SK-N-SH (cell line): ENCODE results near the gene ATP6V1G2. TPM values are rescaled to one million over a fixed set of nuclear protein-coding genes. Genes with fewer than 3 reads are reported as not detected.

Experiments
- CTCF ChIA-PET: fragments of 300-600, 350-600 bp; formaldehyde crosslinking; extraction: SDS; loops from one replicate; lab custom pipeline; 2021; lab: Yijun Ruan, JAX
- POLR2A ChIA-PET: fragments of 350-600 bp; sonication (Branson Sonifier 250); formaldehyde crosslinking; extraction: SDS; loops from one replicate; lab custom pipeline; 2020; ENCODE audit warnings: antibody characterized with exemption, inconsistent platforms; lab: Yijun Ruan, JAX
- DNase-seq: peaks from one replicate; pipeline ENCODE4 v3.0.0; 2012
- H2AFZ ChIP-seq: fragments of 200-600 bp; sonication (generic); 2 replicates; pipeline ENCODE4 v1.8.1; 2016; ENCODE audit warnings: antibody characterized with exemption, mild to moderate bottlenecking, low read depth
- H3F3A ChIP-seq: fragments of 200-600 bp; sonication (generic); replicated peaks from 2 replicates; pipeline ENCODE3; 2016; ENCODE audit warnings: antibody characterized with exemption, mild to moderate bottlenecking; ENCODE audit not compliant: insufficient read depth
- H3K27ac ChIP-seq, 2 experiments: fragments of 200-500 bp in 1 of 2; fragments of 200-600 bp in 1 of 2; sonication (Bioruptor generic) in 1 of 2; sonication (generic), shearing (Covaris generic) in 1 of 2; 2 replicates each; pipeline versions ENCODE4 v1.5.1 to v1.6.1; 2014 to 2016; ENCODE audit warnings: low read depth in 2 of 2, inconsistent platforms in 1 of 2, low read length in 1 of 2, mild to moderate bottlenecking in 1 of 2, mixed read lengths in 1 of 2
- H3K27me3 ChIP-seq: fragments of 200-600 bp; sonication (generic), shearing (Covaris generic); 2 replicates; pipeline ENCODE4 v1.6.1; 2016; ENCODE audit warnings: mixed run types; ENCODE audit not compliant: insufficient read depth
- H3K36me3 ChIP-seq, 2 experiments: fragments of 200-500 bp in 1 of 2; fragments of 200-600 bp in 1 of 2; sonication (Bioruptor generic) in 1 of 2; sonication (generic) in 1 of 2; replicated peaks in 1 of 2; 2 replicates each; pipeline versions ENCODE3 to v1.5.1; 2014 to 2016; ENCODE audit warnings: low read length in 1 of 2, mild to moderate bottlenecking in 1 of 2; ENCODE audit not compliant: insufficient read depth in 2 of 2, control insufficient read depth in 1 of 2
- H3K4me1 ChIP-seq, 2 experiments: fragments of 200-500 bp in 1 of 2; fragments of 200-600 bp in 1 of 2; sonication (Bioruptor generic) in 1 of 2; sonication (generic), shearing (Covaris generic) in 1 of 2; 2 replicates each; pipeline versions ENCODE4 v1.5.1 to v1.6.1; 2014 to 2016; ENCODE audit warnings: low read depth in 1 of 2, low read length in 1 of 2, mixed run types in 1 of 2; ENCODE audit not compliant: insufficient read depth in 2 of 2, control insufficient read depth in 1 of 2
- H3K4me2 ChIP-seq: fragments of 200-600 bp; sonication (generic), shearing (Covaris generic); 2 replicates; pipeline ENCODE4 v1.6.1; 2017; ENCODE audit warnings: mixed run types
- H3K4me3 ChIP-seq, 2 experiments: fragments of 200-500 bp in 1 of 2; fragments of 200-600 bp in 1 of 2; sonication (Bioruptor generic) in 1 of 2; sonication (generic), shearing (Covaris generic) in 1 of 2; 2 replicates each; pipeline versions ENCODE4 v1.5.1 to v1.8.1; 2014 to 2016; ENCODE audit warnings: low read depth in 2 of 2, inconsistent platforms in 1 of 2, low read length in 1 of 2, mild to moderate bottlenecking in 1 of 2, mixed read lengths in 1 of 2, moderate library complexity in 1 of 2
- H3K79me2 ChIP-seq: fragments of 200-600 bp; sonication (generic); 2 replicates; pipeline ENCODE4 v1.8.1; 2017; ENCODE audit warnings: mild to moderate bottlenecking; ENCODE audit not compliant: insufficient read depth
- H3K9ac ChIP-seq: fragments of 200-600 bp; sonication (generic); 2 replicates; pipeline ENCODE4 v1.6.1; 2017; ENCODE audit warnings: mixed run types
- H3K9me2 ChIP-seq: fragments of 200-600 bp; sonication (generic); 2 replicates; pipeline ENCODE4 v1.6.1; 2017; ENCODE audit warnings: mixed run types
- H3K9me3 ChIP-seq: fragments of 200-600 bp; sonication (generic); 2 replicates; pipeline ENCODE4 v1.6.1; 2017; ENCODE audit warnings: mixed run types, mild to moderate bottlenecking, moderate library complexity
- H4K20me1 ChIP-seq: fragments of 200-600 bp; sonication (generic); 2 replicates; pipeline ENCODE4 v1.6.1; 2017; ENCODE audit warnings: mild to moderate bottlenecking, mixed run types; ENCODE audit not compliant: insufficient read depth
- CHD2 ChIP-seq: fragments of 150-350 bp; IDR thresholded peaks from 2 replicates; pipeline ENCODE4 v1.6.1; 2018; ENCODE audit warnings: low read length; ENCODE audit not compliant: partially characterized antibody
- ELF1 ChIP-seq: IDR thresholded peaks from 2 replicates; pipeline ENCODE4 v1.4.0; 2012
- EP300 ChIP-seq, 2 experiments: IDR thresholded peaks; 2 replicates each; pipeline versions ENCODE4 v1.4.0 to v1.6.1; 2012; ENCODE audit warnings: borderline replicate concordance in 1 of 2, low read depth in 1 of 2, low read length in 1 of 2
- EZH2phosphoT487 ChIP-seq: fragments of 200-600 bp; sonication (generic); IDR thresholded peaks from 2 replicates; pipeline ENCODE4 v1.6.1; 2017; ENCODE audit warnings: low read depth, mixed run types, mild to moderate bottlenecking, antibody characterized with exemption, moderate library complexity, borderline replicate concordance
- FOXJ3 ChIP-seq: sonication (generic); formaldehyde crosslinking; IDR thresholded peaks from 2 replicates; pipeline ENCODE4 v1.5.1; 2020; ENCODE audit warnings: mild to moderate bottlenecking, missing genetic modification reagents
- GABPA ChIP-seq: IDR thresholded peaks from 2 replicates; pipeline ENCODE4 v1.4.0; 2012; ENCODE audit warnings: low read depth, mild to moderate bottlenecking
- GATA2 ChIP-seq: sonication (generic); formaldehyde crosslinking; IDR thresholded peaks from 2 replicates; pipeline ENCODE4 v1.5.0; 2020; ENCODE audit warnings: mild to moderate bottlenecking, missing genetic modification reagents
- JUND ChIP-seq: IDR thresholded peaks from 2 replicates; pipeline ENCODE4 v1.4.0; 2012
- MXI1 ChIP-seq: IDR thresholded peaks from 2 replicates; pipeline ENCODE4 v1.6.1; 2012; ENCODE audit warnings: mild to moderate bottlenecking, low read depth, low read length, improper control_type of control experiment
- NFIC ChIP-seq: IDR thresholded peaks from 2 replicates; pipeline ENCODE4 v1.4.0; 2012; ENCODE audit warnings: borderline replicate concordance
- NRF1 ChIP-seq: IDR thresholded peaks from 2 replicates; pipeline ENCODE4 v1.6.1; 2012; ENCODE audit warnings: low read depth, mild to moderate bottlenecking, low read length
- POLR2AphosphoS5 ChIP-seq: IDR thresholded peaks from 2 replicates; pipeline ENCODE4 v1.6.1; 2012; ENCODE audit warnings: low read depth, low read length
- RAD21 ChIP-seq: IDR thresholded peaks from 2 replicates; pipeline ENCODE4 v1.6.1; 2012; ENCODE audit warnings: mild to moderate bottlenecking, low read length
- RCOR1 ChIP-seq: fragments of 150-350 bp; IDR thresholded peaks from 2 replicates; pipeline ENCODE4 v1.6.1; 2017; ENCODE audit warnings: antibody characterized with exemption, low read length
- SIN3A ChIP-seq: IDR thresholded peaks from 2 replicates; pipeline ENCODE4 v1.6.1; 2012; ENCODE audit warnings: low read depth, mild to moderate bottlenecking, low read length, moderate library complexity, borderline replicate concordance
- TAF1 ChIP-seq: IDR thresholded peaks from 2 replicates; pipeline ENCODE4 v1.6.1; 2012; ENCODE audit warnings: low read depth, mild to moderate bottlenecking, low read length, moderate library complexity, borderline replicate concordance
- YY1 ChIP-seq: IDR thresholded peaks from 2 replicates; pipeline ENCODE4 v1.4.0; 2012; ENCODE audit warnings: low read depth, mild to moderate bottlenecking
- WGBS: methylation state at CpG from one replicate; pipeline ENCODE4 v1.1.6; 2017; ENCODE audit warnings: low lambda C conversion rate; 5-methylcytosine and 5-hydroxymethylcytosine counted together
- polyA plus RNA-seq, 3 experiments: library from polyadenylated mRNA; depleted of rRNA; stranded (reverse); fragments of >200 nt; gene quantifications; 2 replicates each; pipeline ENCODE4 v1.2.3, GENCODE V29; 2012
- TF ChIP-seq, protein P1 (sequence below): IDR thresholded peaks from 2 replicates; pipeline ENCODE4 v1.6.1; 2012; ENCODE audit warnings: mild to moderate bottlenecking, low read depth, low read length, moderate library complexity
- TF ChIP-seq, protein P2 (sequence below): fragments of 150-350 bp; IDR thresholded peaks from 2 replicates; pipeline ENCODE4 v1.6.1; 2016; ENCODE audit warnings: mild to moderate bottlenecking, low read depth, low read length
- TF ChIP-seq, protein P3 (sequence below): IDR thresholded peaks from 2 replicates; pipeline ENCODE4 v1.4.0; 2012; ENCODE audit warnings: low read depth
- TF ChIP-seq, protein P4 (sequence below): IDR thresholded peaks from 2 replicates; pipeline ENCODE4; 2012

Gene ATP6V1G2
- polyA plus RNA-seq, 1 of the 3 experiments (the other 2 are of a cell fraction), result 13.6 TPM

DNA sequence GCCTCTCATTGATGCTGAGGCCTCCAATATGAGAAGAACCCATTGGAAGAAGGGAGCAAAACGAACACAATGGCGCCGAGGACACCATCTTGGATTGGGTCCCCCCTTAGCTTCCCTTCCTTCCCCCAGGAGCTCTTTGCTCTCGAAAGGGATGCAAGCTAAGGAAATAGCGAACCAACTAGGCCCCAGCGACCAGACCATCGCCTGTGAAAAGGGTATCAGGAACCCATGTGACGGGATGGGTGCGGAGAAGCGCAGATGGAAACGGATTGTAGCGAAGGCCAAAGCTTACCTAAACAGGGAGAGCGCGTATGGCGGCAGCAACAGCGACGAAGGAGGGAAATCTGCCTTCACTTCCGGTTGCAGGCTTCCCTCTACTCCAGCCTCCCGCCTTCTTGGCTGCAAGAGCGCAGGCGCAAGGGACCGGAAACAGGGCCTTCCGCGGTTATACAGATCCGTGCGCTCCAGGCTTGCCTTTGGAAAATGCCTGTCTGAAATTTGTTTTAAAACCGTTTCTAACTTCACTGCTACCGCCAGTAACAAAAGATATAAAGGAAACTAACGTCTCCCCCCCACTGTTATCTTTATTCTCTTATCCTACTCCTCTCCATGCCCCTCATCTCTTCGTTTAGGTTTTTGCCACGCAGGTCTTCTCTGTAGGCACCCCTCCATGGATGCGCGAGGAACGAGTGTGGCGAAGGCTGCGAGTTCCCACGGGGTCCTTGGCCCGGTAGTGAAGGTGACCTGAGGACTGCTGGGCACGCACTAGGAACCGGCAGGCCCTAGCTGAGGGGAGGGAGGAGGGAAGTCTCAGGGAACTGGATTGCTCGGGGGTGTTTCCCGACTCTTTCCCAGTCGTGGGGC lies 4.5 kb downstream of the ATP6V1G2 start, which contains the start of gene DDX39B:
Gene DDX39B (minus strand): TSS at position 346 of the 864 bp plus-strand sequence. CDS start 1,471 bp downstream, outside the sequence.
- WGBS, result under 1% methylated on average over 43 of the region's 43 CpGs
- H3K9me2 ChIP-seq, result no peaks in the 10 kb centered on the region
- CTCF ChIA-PET, result interaction anchor here (1.2 to 11.9 kb wide), 4 partner anchors 10 to 68 kb away, joined by 4 to 301 read pairs (median 5); partner anchors contain the start of gene NCR3

More for the DNA sequence above, 4.5 kb downstream of the ATP6V1G2 start, which contains the start of gene DDX39B:
- H2AFZ ChIP-seq, result 0 out of 2 replicates have a peak within 1 kb of the TSS, but pooled peaks have one; percentile 39
- peak within 1 kb of the TSS; percentile 95 to 97 for H3K27ac ChIP-seq
- peaks cover 7% of the 10 kb centered on the region for H3F3A ChIP-seq
- H3K36me3 ChIP-seq, result peaks cover 22 to 33% of the 10 kb centered on the region in 2 experiments
- H3K79me2 ChIP-seq, result peaks cover 58% of the 10 kb centered on the region
- DNase-seq, result peak; percentile 87
- peak within 1 kb of the TSS; percentile 74 to 91 for H3K4me3 ChIP-seq
- no peaks in the 10 kb centered on the region for H3K9me3 ChIP-seq
- H4K20me1 ChIP-seq, result peaks cover 41% of the 10 kb centered on the region
- H3K4me1 ChIP-seq, result peaks cover 15 to 28% of the 10 kb centered on the region in 2 experiments; a peak in 3 of 4 replicates
- POLR2A ChIA-PET, result interaction anchor here (0.6 to 3.4 kb wide), 20 partner anchors 8 to 1430 kb away, joined by 3 to 12 read pairs (median 4); partner anchors contain the start of genes ABCF1, ABHD16A, BAG6 and PRRC2A
- no peaks in the 10 kb centered on the region for H3K27me3 ChIP-seq
- peak within 1 kb of the TSS; percentile 96 for H3K9ac ChIP-seq
- peak; percentile 12; the same call in 1 of the 2 replicates for TF ChIP-seq SIN3A
- TF ChIP-seq NFIC, result 0 out of 2 replicates have a peak, but pooled peaks have one; percentile 5
- TF ChIP-seq, protein P1, sequence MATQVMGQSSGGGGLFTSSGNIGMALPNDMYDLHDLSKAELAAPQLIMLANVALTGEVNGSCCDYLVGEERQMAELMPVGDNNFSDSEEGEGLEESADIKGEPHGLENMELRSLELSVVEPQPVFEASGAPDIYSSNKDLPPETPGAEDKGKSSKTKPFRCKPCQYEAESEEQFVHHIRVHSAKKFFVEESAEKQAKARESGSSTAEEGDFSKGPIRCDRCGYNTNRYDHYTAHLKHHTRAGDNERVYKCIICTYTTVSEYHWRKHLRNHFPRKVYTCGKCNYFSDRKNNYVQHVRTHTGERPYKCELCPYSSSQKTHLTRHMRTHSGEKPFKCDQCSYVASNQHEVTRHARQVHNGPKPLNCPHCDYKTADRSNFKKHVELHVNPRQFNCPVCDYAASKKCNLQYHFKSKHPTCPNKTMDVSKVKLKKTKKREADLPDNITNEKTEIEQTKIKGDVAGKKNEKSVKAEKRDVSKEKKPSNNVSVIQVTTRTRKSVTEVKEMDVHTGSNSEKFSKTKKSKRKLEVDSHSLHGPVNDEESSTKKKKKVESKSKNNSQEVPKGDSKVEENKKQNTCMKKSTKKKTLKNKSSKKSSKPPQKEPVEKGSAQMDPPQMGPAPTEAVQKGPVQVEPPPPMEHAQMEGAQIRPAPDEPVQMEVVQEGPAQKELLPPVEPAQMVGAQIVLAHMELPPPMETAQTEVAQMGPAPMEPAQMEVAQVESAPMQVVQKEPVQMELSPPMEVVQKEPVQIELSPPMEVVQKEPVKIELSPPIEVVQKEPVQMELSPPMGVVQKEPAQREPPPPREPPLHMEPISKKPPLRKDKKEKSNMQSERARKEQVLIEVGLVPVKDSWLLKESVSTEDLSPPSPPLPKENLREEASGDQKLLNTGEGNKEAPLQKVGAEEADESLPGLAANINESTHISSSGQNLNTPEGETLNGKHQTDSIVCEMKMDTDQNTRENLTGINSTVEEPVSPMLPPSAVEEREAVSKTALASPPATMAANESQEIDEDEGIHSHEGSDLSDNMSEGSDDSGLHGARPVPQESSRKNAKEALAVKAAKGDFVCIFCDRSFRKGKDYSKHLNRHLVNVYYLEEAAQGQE, result peak; percentile 76
- peak; percentile 87 for TF ChIP-seq ELF1
- no peak for TF ChIP-seq GATA2 (CRISPR knock-in tag)
- peak; percentile 21 for TF ChIP-seq CHD2
- no peak for TF ChIP-seq EZH2phosphoT487
- TF ChIP-seq, protein P2, sequence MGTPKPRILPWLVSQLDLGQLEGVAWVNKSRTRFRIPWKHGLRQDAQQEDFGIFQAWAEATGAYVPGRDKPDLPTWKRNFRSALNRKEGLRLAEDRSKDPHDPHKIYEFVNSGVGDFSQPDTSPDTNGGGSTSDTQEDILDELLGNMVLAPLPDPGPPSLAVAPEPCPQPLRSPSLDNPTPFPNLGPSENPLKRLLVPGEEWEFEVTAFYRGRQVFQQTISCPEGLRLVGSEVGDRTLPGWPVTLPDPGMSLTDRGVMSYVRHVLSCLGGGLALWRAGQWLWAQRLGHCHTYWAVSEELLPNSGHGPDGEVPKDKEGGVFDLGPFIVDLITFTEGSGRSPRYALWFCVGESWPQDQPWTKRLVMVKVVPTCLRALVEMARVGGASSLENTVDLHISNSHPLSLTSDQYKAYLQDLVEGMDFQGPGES, result no peak
- TF ChIP-seq, protein P3, sequence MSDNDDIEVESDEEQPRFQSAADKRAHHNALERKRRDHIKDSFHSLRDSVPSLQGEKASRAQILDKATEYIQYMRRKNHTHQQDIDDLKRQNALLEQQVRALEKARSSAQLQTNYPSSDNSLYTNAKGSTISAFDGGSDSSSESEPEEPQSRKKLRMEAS, result peak; percentile 88
- TF ChIP-seq JUND, result peak; percentile 18; the same call in 1 of the 2 replicates
- TF ChIP-seq MXI1, result peak; percentile 78
- TF ChIP-seq, protein P4, sequence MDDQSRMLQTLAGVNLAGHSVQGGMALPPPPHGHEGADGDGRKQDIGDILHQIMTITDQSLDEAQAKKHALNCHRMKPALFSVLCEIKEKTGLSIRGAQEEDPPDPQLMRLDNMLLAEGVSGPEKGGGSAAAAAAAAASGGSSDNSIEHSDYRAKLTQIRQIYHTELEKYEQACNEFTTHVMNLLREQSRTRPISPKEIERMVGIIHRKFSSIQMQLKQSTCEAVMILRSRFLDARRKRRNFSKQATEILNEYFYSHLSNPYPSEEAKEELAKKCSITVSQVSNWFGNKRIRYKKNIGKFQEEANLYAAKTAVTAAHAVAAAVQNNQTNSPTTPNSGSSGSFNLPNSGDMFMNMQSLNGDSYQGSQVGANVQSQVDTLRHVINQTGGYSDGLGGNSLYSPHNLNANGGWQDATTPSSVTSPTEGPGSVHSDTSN, result 0 out of 2 replicates have a peak, but pooled peaks have one; percentile 18
- peak; percentile 96 for TF ChIP-seq YY1
- TF ChIP-seq POLR2AphosphoS5, result peak; percentile 93
- peak; percentile 85 for TF ChIP-seq GABPA
- peak; percentile 87 for TF ChIP-seq NRF1
- TF ChIP-seq RCOR1, result peak; percentile 9; the same call in 1 of the 2 replicates
- no peak for TF ChIP-seq RAD21
- TF ChIP-seq EP300 (IDR thresholded peaks at IDR 0.05; ENCODE audit: borderline replicate concordance in 1 of 2, low read depth in 1 of 2, low read length in 1 of 2), result peak; percentile 29; a peak in 2 of 4 replicates
- peak; percentile 98 for TF ChIP-seq TAF1
- no peak for TF ChIP-seq FOXJ3
- TF ChIP-seq, all 33 proteins: peak for 16
- peak within 1 kb of the TSS; percentile 90 for H3K4me2 ChIP-seq
